Ishikawa (cell line): ENCODE measurements around the gene ZIC5.
A peak's percentile ranks its signal among the peaks of the same experiment; 100 is the strongest.

Source experiments
- CEBPB ChIP-seq: IDR thresholded peaks from 2 replicates; pipeline ENCODE4 v1.6.1; 2012
- CREB1 ChIP-seq: IDR thresholded peaks from 2 replicates; pipeline ENCODE4 v1.6.1; 2012; ENCODE audit warnings: low read depth
- EGR1 ChIP-seq: IDR thresholded peaks from 2 replicates; pipeline ENCODE4 v1.6.1; 2012
- EP300 ChIP-seq: IDR thresholded peaks from 2 replicates; pipeline ENCODE4 v1.6.1; 2012; ENCODE audit warnings: borderline replicate concordance
- FOXM1 ChIP-seq: IDR thresholded peaks from 2 replicates; pipeline ENCODE4 v1.6.1; 2012; ENCODE audit warnings: low read depth, borderline replicate concordance
- MAX ChIP-seq: IDR thresholded peaks from 2 replicates; pipeline ENCODE4 v1.6.1; 2012
- NFIC ChIP-seq: IDR thresholded peaks from 2 replicates; pipeline ENCODE4 v1.6.1; 2012
- RAD21 ChIP-seq: IDR thresholded peaks from 2 replicates; pipeline ENCODE4 v1.6.1; 2012; ENCODE audit warnings: low read depth
- REST ChIP-seq: IDR thresholded peaks from 2 replicates; pipeline ENCODE4 v1.6.1; 2012; ENCODE audit warnings: low read depth, mild to moderate bottlenecking
- TAF1 ChIP-seq: IDR thresholded peaks from 2 replicates; pipeline ENCODE4 v1.6.1; 2012; ENCODE audit warnings: low read depth, mild to moderate bottlenecking
- TCF12 ChIP-seq: IDR thresholded peaks from 2 replicates; pipeline ENCODE4 v1.6.1; 2012; ENCODE audit warnings: low read depth
- TEAD4 ChIP-seq: IDR thresholded peaks from 2 replicates; pipeline ENCODE4 v1.6.1; 2012
- USF1 ChIP-seq: IDR thresholded peaks from 2 replicates; pipeline ENCODE4 v1.6.1; 2012
- YY1 ChIP-seq: IDR thresholded peaks from 2 replicates; pipeline ENCODE4 v1.6.1; 2012; ENCODE audit warnings: low read depth
- ZBTB7A ChIP-seq: IDR thresholded peaks from 2 replicates; pipeline ENCODE4 v1.6.1; 2012; ENCODE audit warnings: low read depth

The ZIC5 gene

GRCh38 chr13:99938635-99939034 lies 32.9 kb downstream of the ZIC5 start:
- TF ChIP-seq NFIC (no peak), TAF1 (no peak), RAD21 (no peak), EP300 (no peak), CREB1 (no peak), FOXM1 (no peak), TEAD4 (no peak), CEBPB (no peak), TCF12 (no peak), REST (no peak), EGR1 (no peak), USF1 (no peak), MAX (no peak), ZBTB7A (no peak)

GRCh38 chr13:99935772-99936171 lies 35.8 kb downstream of the ZIC5 start:
- TF ChIP-seq ZBTB7A (no peak), RAD21 (0 out of 2 replicates have a peak, but pooled peaks have one; percentile 24)

GRCh38 chr13:99932912-99933311 lies 38.7 kb downstream of the ZIC5 start:
- TF ChIP-seq TAF1 (no peak), MAX (no peak), RAD21 (no peak), TEAD4 (no peak)

GRCh38 chr13:99930925-99931324 lies 40.6 kb downstream of the ZIC5 start:
- TF ChIP-seq YY1 (no peak), NFIC (no peak), CEBPB (no peak), CREB1 (no peak), TEAD4 (no peak), REST (no peak), EP300 (no peak), ZBTB7A (no peak), MAX (no peak), FOXM1 (no peak), TAF1 (no peak), TCF12 (no peak), USF1 (no peak), EGR1 (no peak), RAD21 (no peak)

- TF ChIP-seq FOXM1 = no peak
- no peak for TF ChIP-seq ZBTB7A
- no peak for TF ChIP-seq TEAD4
- TF ChIP-seq YY1 = no peak
- TF ChIP-seq USF1 = no peak
- no peak for TF ChIP-seq EGR1
- no peak for TF ChIP-seq NFIC
- TF ChIP-seq TCF12 = no peak
- TF ChIP-seq REST = no peak
- TF ChIP-seq EP300 = no peak
- no peak for TF ChIP-seq MAX
- TF ChIP-seq TAF1 = no peak
Observed at GRCh38 chr13:99929866-99930265, 41.7 kb downstream of the ZIC5 start.
